Rectal smooth muscle tissue (tissue), 1 donor: ENCODE measurements around the gene ARHGAP9.
"Not testable (repeated sequence)": the region's sequence is repeated elsewhere in the genome, so short reads cannot be mapped to it uniquely, and the experiment has no call there.

Experiments
- H3K27ac ChIP-seq: one replicate; pipeline ENCODE4 v1.7.0; 2013; ENCODE audit warnings: low read depth, low read length, inconsistent platforms
- H3K27me3 ChIP-seq: one replicate; pipeline ENCODE4 v1.7.0; 2013; ENCODE audit warnings: low read length; ENCODE audit not compliant: control insufficient read depth, insufficient read depth
- H3K36me3 ChIP-seq: one replicate; pipeline ENCODE4 v1.7.0; 2013; ENCODE audit warnings: low read length; ENCODE audit not compliant: control insufficient read depth, insufficient read depth
- H3K4me1 ChIP-seq: one replicate; pipeline ENCODE4 v1.7.0; 2013; ENCODE audit warnings: low read length; ENCODE audit not compliant: control insufficient read depth, insufficient read depth
- H3K4me3 ChIP-seq: one replicate; pipeline ENCODE4 v1.7.0; 2013; ENCODE audit warnings: low read length
- H3K9ac ChIP-seq: one replicate; pipeline ENCODE4 v1.7.0; 2013; ENCODE audit warnings: low read length

Gene ARHGAP9

DNA sequence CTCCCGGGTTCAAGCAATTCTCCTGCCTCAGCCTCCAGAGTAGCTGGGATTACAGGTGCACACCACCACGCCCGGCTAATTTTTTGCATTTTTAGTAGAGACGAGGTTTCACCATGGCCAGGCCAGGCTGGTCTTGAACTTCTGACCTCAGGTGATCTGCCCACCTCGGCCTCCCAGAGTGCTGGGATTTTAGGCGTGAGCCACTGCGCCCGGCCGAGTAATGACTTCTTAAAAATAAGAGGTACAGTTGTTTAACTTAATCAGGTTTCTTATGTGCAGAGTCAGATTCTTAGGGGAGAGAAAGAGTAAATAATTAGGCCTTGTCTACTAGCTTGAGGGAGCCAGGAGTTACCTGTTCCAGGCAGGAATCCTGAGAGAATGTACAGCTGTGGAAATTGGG is 34.6 kb upstream of the ARHGAP9 start:
- H3K9ac ChIP-seq, H3K27me3 ChIP-seq, H3K4me3 ChIP-seq, H3K27ac ChIP-seq: not testable (repeated sequence)
- peaks cover 17% of the 10 kb centered on the region for H3K4me1 ChIP-seq
- H3K36me3 ChIP-seq: peaks cover 45% of the 10 kb centered on the region

DNA sequence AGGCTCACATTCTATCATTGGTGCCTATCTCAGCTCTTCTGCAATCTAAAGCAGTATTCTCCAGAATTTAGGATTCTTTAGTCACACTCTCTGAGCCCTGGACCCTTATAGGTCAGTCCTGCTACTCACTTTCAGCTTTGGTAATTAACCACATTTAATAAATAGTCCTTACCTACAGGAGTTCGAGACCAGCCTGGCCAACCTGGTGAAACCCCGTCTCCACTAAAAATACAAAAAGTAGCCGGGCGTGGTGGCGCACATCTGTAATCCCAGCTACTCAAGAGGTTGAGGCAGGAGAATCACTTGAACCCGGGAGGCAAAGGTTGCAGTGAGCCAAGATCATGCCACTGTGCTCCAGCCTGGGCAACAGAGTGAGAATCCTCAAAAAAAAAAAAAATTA is 34.0 kb upstream of the ARHGAP9 start:
- peaks cover 13% of the 10 kb centered on the region for H3K4me1 ChIP-seq
- H3K27me3 ChIP-seq, H3K4me3 ChIP-seq, H3K9ac ChIP-seq, H3K27ac ChIP-seq: not testable (repeated sequence)
- peaks cover 48% of the 10 kb centered on the region for H3K36me3 ChIP-seq

DNA sequence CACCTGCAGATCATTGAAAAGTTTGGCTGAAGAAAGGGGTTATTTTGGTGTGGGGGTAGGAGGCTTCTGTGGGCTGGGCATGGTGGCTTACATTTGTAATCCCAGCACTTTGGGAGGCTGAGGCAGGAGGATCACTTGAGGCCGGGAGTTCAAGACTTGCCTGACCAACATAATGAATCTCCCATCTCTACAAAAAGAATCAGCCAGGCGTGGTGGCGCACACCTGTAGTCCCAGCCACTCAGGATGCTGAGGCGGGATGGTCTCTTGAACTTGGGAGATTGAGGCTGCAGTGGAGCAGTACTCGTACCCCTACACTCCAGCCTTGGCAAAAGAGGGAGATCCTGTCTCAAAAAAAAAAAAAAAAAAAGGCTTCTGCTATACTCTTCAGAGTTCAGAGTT is 33.6 kb upstream of the ARHGAP9 start:
- Histone ChIP-seq H3K27ac (no peak overlapping the region), H3K27me3 (no peaks in the 10 kb centered on the region), H3K36me3 (peaks cover 48% of the 10 kb centered on the region), H3K4me3 (no peak overlapping the region), H3K9ac (no peak overlapping the region), H3K4me1 (peaks cover 9% of the 10 kb centered on the region)

GRCh38 chr12:57512665-57513064 is 33.0 kb upstream of the ARHGAP9 start:
- H3K36me3 ChIP-seq: peaks cover 48% of the 10 kb centered on the region
- peaks cover 7% of the 10 kb centered on the region for H3K4me1 ChIP-seq

DNA sequence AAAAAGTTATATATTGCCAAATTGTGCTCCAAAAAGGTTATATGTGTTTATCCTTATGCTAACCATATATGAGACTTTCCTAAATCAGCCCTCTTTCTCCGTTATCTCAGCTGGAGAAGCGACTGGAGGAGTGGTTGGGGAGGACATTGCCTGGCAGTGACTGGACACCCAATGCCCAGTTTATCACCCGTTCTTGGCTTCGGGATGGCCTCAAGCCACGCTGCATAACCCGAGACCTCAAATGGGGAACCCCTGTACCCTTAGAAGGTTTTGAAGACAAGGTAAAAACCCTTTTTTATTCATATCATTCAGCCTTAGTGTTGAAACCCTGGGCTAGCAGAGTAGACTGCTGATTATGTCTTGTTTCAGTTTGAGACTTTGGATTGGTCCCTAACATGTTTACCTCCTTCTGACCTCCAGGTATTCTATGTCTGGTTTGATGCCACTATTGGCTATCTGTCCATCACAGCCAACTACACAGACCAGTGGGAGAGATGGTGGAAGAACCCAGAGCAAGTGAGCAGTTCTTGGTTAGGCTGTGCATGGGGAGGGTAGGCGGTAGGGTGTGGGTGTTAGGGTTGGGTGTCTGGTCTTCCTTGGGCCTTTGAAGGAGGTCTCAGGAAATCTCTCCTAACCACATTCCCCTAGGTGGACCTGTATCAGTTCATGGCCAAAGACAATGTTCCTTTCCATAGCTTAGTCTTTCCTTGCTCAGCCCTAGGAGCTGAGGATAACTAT is 32.1 kb upstream of the ARHGAP9 start:
- no peak overlapping the region for H3K27ac ChIP-seq
- no peaks in the 10 kb centered on the region for H3K4me1 ChIP-seq
- H3K27me3 ChIP-seq: no peaks in the 10 kb centered on the region
- no peak overlapping the region for H3K9ac ChIP-seq
- H3K4me3 ChIP-seq: no peak overlapping the region
- peaks cover 41% of the 10 kb centered on the region for H3K36me3 ChIP-seq

More at GRCh38 chr12:57512665-57513064, 33.0 kb upstream of the ARHGAP9 start:
- Histone ChIP-seq H3K27me3 (no peaks in the 10 kb centered on the region), H3K27ac (no peak overlapping the region), H3K9ac (no peak overlapping the region), H3K4me3 (no peak overlapping the region)

- H3K4me1 ChIP-seq: no peaks in the 10 kb centered on the region
- H3K27ac ChIP-seq: no peak overlapping the region
- no peak overlapping the region for H3K9ac ChIP-seq
- H3K36me3 ChIP-seq: peaks cover 36% of the 10 kb centered on the region
- no peaks in the 10 kb centered on the region for H3K27me3 ChIP-seq
- no peak overlapping the region for H3K4me3 ChIP-seq
These were observed 31.5 kb upstream of the ARHGAP9 start for GRCh38 chr12:57511161-57511560.

- H3K4me1 ChIP-seq, H3K4me3 ChIP-seq, H3K27me3 ChIP-seq, H3K27ac ChIP-seq, H3K9ac ChIP-seq: not testable (repeated sequence)
- peaks cover 26% of the 10 kb centered on the region for H3K36me3 ChIP-seq
These were observed 28.1 kb upstream of the ARHGAP9 start for GRCh38 chr12:57507796-57508195.

- H3K27me3 ChIP-seq, H3K4me3 ChIP-seq, H3K27ac ChIP-seq, H3K9ac ChIP-seq, H3K4me1 ChIP-seq: not testable (repeated sequence)
- peaks cover 20% of the 10 kb centered on the region for H3K36me3 ChIP-seq
These were observed 26.9 kb upstream of the ARHGAP9 start for GRCh38 chr12:57506541-57506940.

GRCh38 chr12:57502311-57502969 is 22.8 kb upstream of the ARHGAP9 start:
- H3K27ac ChIP-seq, H3K4me1 ChIP-seq, H3K4me3 ChIP-seq, H3K27me3 ChIP-seq, H3K9ac ChIP-seq: not testable (repeated sequence)
- H3K36me3 ChIP-seq: peaks cover 41% of the 10 kb centered on the region

DNA sequence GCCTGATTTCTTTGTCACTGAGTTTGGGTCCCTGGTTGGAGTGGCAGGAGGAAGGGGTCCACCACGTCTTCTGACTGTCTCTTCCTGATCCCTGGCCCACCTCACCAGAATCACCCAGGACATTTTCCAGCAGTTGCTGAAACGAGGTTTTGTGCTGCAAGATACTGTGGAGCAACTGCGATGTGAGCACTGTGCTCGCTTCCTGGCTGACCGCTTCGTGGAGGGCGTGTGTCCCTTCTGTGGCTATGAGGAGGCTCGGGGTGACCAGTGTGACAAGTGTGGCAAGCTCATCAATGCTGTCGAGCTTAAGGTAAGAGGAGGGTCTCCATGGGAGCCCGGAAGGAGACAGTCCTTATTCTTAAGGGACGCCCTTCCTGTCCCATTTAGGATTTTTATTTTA is 20.5 kb upstream of the ARHGAP9 start:
- Histone ChIP-seq H3K4me1 (no peaks in the 10 kb centered on the region), H3K36me3 (peaks cover 44% of the 10 kb centered on the region), H3K4me3 (no peak overlapping the region), H3K27me3 (no peaks in the 10 kb centered on the region), H3K9ac (no peak overlapping the region), H3K27ac (no peak overlapping the region)

- Histone ChIP-seq H3K36me3 (peaks cover 40% of the 10 kb centered on the region), H3K4me3 (no peak overlapping the region), H3K9ac (no peak overlapping the region)
These were observed 18.9 kb upstream of the ARHGAP9 start for GRCh38 chr12:57498571-57498970.

DNA sequence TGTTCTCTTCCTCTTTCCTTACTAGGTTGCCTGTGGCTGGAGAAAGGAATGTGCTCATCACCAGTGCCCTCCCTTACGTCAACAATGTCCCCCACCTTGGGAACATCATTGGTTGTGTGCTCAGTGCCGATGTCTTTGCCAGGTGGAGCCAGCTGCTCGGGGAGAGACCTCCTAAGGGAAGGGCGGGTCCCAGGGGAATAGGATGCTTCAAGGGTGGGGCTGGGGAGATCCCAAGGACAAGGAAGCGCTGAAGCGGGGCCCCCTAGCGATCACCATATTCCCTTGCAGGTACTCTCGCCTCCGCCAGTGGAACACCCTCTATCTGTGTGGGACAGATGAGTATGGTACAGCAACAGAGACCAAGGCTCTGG is 18.5 kb upstream of the ARHGAP9 start:
- Histone ChIP-seq H3K36me3 (peaks cover 40% of the 10 kb centered on the region), H3K27me3 (no peaks in the 10 kb centered on the region), H3K9ac (no peak overlapping the region), H3K4me3 (no peak overlapping the region), H3K27ac (no peak overlapping the region), H3K4me1 (no peaks in the 10 kb centered on the region)

More at GRCh38 chr12:57498571-57498970, 18.9 kb upstream of the ARHGAP9 start:
- Histone ChIP-seq H3K27me3 (no peaks in the 10 kb centered on the region), H3K4me1 (no peaks in the 10 kb centered on the region), H3K27ac (no peak overlapping the region)
